Measurements from ENCODE around the gene ACSS1. TPM values are rescaled to one million over a fixed set of nuclear protein-coding genes. Genes with fewer than 3 reads are reported as not detected.
A peak's percentile ranks its signal among the peaks of the same experiment; 100 is the strongest.

Gene ACSS1
- polyA plus RNA-seq, 1 donor from 2014 or later = 59.8 TPM

- no peak overlapping the region for H3K4me3 Mint-ChIP-seq
- no peak overlapping the region for H3K27ac Mint-ChIP-seq
- no peaks in the 10 kb centered on the region for H3K36me3 Mint-ChIP-seq
- peaks cover 21% of the 10 kb centered on the region for H3K27me3 Mint-ChIP-seq
- H3K4me1 Mint-ChIP-seq = peaks cover 12 to 14% (median 13%) of the 10 kb centered on the region in 3 donors
- H3K9me3 Mint-ChIP-seq = no peaks in the 10 kb centered on the region
Measured at GRCh38 chr20:25067102-25067987, 9.4 kb upstream of the ACSS1 start.

GRCh38 chr20:25066386-25066785 lies 8.4 kb upstream of the ACSS1 start:
- Mint-ChIP-seq H3K4me1 (peaks cover 13 to 16% (median 14%) of the 10 kb centered on the region in 3 donors), H3K9me3 (no peaks in the 10 kb centered on the region), H3K27me3 (peaks cover 16% of the 10 kb centered on the region), H3K4me3 (no peak overlapping the region), H3K36me3 (no peaks in the 10 kb centered on the region), H3K27ac (no peak overlapping the region)

- peaks cover 11% of the 10 kb centered on the region for H3K27me3 Mint-ChIP-seq
Measured at GRCh38 chr20:25065625-25066338, 7.8 kb upstream of the ACSS1 start.

GRCh38 chr20:25065072-25065624 lies 7.2 kb upstream of the ACSS1 start:
- Mint-ChIP-seq H3K27ac (peak overlapping the region; percentile 4 to 60 (median 11)), H3K9me3 (no peaks in the 10 kb centered on the region)

More at GRCh38 chr20:25065625-25066338, 7.8 kb upstream of the ACSS1 start:
- Mint-ChIP-seq H3K4me3 (peak overlapping the region in 2 of 4 donors; percentile 19 to 23), H3K27ac (peak overlapping the region in 2 of 3 donors; percentile 4 to 11), H3K4me1 (peaks cover 13 to 16% (median 14%) of the 10 kb centered on the region in 3 donors), H3K9me3 (no peaks in the 10 kb centered on the region), H3K36me3 (no peaks in the 10 kb centered on the region)

GRCh38 chr20:25064561-25065071 lies 6.7 kb upstream of the ACSS1 start:
- peaks cover 8% of the 10 kb centered on the region for H3K27me3 Mint-ChIP-seq
- H3K4me1 Mint-ChIP-seq = peaks cover 13 to 20% (median 16%) of the 10 kb centered on the region in 3 donors
- no peaks in the 10 kb centered on the region for H3K36me3 Mint-ChIP-seq
- H3K27ac Mint-ChIP-seq = peak overlapping the region in 1 of 3 donors; percentile 60
- H3K4me3 Mint-ChIP-seq = no peak overlapping the region
- no peaks in the 10 kb centered on the region for H3K9me3 Mint-ChIP-seq

More at GRCh38 chr20:25065072-25065624, 7.2 kb upstream of the ACSS1 start:
- H3K4me3 Mint-ChIP-seq = peak overlapping the region in 2 of 4 donors; percentile 19 to 23
- H3K4me1 Mint-ChIP-seq = peaks cover 13 to 20% (median 16%) of the 10 kb centered on the region in 3 donors
- no peaks in the 10 kb centered on the region for H3K36me3 Mint-ChIP-seq
- peaks cover 11% of the 10 kb centered on the region for H3K27me3 Mint-ChIP-seq

GRCh38 chr20:25063981-25064380 lies 6.0 kb upstream of the ACSS1 start:
- no peaks in the 10 kb centered on the region for H3K36me3 Mint-ChIP-seq
- H3K4me1 Mint-ChIP-seq = peaks cover 18 to 24% (median 19%) of the 10 kb centered on the region in 3 donors
- peaks cover 3% of the 10 kb centered on the region for H3K27me3 Mint-ChIP-seq
- H3K9me3 Mint-ChIP-seq = no peaks in the 10 kb centered on the region
- no peak overlapping the region for H3K27ac Mint-ChIP-seq
- H3K4me3 Mint-ChIP-seq = no peak overlapping the region

- Mint-ChIP-seq H3K27me3 (peaks cover 2% of the 10 kb centered on the region), H3K27ac (peak overlapping the region in 1 of 3 donors; percentile 14), H3K9me3 (no peaks in the 10 kb centered on the region), H3K4me1 (peaks cover 20 to 25% (median 23%) of the 10 kb centered on the region in 3 donors), H3K4me3 (no peak overlapping the region), H3K36me3 (no peaks in the 10 kb centered on the region)
Measured at GRCh38 chr20:25063546-25063945, 5.6 kb upstream of the ACSS1 start.

- no peaks in the 10 kb centered on the region for H3K9me3 Mint-ChIP-seq
- peak overlapping the region in 1 of 4 donors; percentile 15 for H3K4me3 Mint-ChIP-seq
- peaks cover 20 to 25% (median 24%) of the 10 kb centered on the region in 3 donors for H3K4me1 Mint-ChIP-seq
- H3K27ac Mint-ChIP-seq = no peak overlapping the region
- no peaks in the 10 kb centered on the region for H3K36me3 Mint-ChIP-seq
- H3K27me3 Mint-ChIP-seq = no peaks in the 10 kb centered on the region
Measured at GRCh38 chr20:25062841-25063240, 4.9 kb upstream of the ACSS1 start.

- H3K27me3 Mint-ChIP-seq = no peaks in the 10 kb centered on the region
- no peak overlapping the region for H3K27ac Mint-ChIP-seq
- peaks cover 20 to 25% (median 24%) of the 10 kb centered on the region in 3 donors for H3K4me1 Mint-ChIP-seq
- H3K4me3 Mint-ChIP-seq = peak overlapping the region in 2 of 4 donors; percentile 41 to 63
- no peaks in the 10 kb centered on the region for H3K36me3 Mint-ChIP-seq
- H3K9me3 Mint-ChIP-seq = no peaks in the 10 kb centered on the region
Measured at GRCh38 chr20:25061821-25062530, 4.0 kb upstream of the ACSS1 start.

- Mint-ChIP-seq H3K27me3 (no peaks in the 10 kb centered on the region), H3K4me1 (peaks cover 23 to 27% (median 27%) of the 10 kb centered on the region in 3 donors), H3K9me3 (no peaks in the 10 kb centered on the region), H3K27ac (peak overlapping the region; percentile 70 to 88 (median 78)), H3K36me3 (no peaks in the 10 kb centered on the region), H3K4me3 (peak overlapping the region in 1 of 4 donors; percentile 63)
Measured at GRCh38 chr20:25061103-25061799, 3.3 kb upstream of the ACSS1 start.

- no peaks in the 10 kb centered on the region for H3K36me3 Mint-ChIP-seq
- peak overlapping the region in 1 of 4 donors; percentile 97 for H3K4me3 Mint-ChIP-seq
- no peaks in the 10 kb centered on the region for H3K9me3 Mint-ChIP-seq
- H3K4me1 Mint-ChIP-seq = peaks cover 26 to 30% (median 27%) of the 10 kb centered on the region in 3 donors
- no peaks in the 10 kb centered on the region for H3K27me3 Mint-ChIP-seq
- peak overlapping the region in 2 of 3 donors; percentile 86 to 99 for H3K27ac Mint-ChIP-seq
Measured at GRCh38 chr20:25059866-25060465, 2.0 kb upstream of the ACSS1 start.

GRCh38 chr20:25058847-25059810 lies 1.2 kb upstream of the ACSS1 start:
- Mint-ChIP-seq H3K9me3 (no peaks in the 10 kb centered on the region), H3K27me3 (no peaks in the 10 kb centered on the region), H3K27ac (peak overlapping the region; percentile 92 to 99 (median 96)), H3K4me3 (peak overlapping the region; percentile 84 to 97 (median 89)), H3K36me3 (no peaks in the 10 kb centered on the region), H3K4me1 (peaks cover 34 to 36% (median 36%) of the 10 kb centered on the region in 3 donors)

Data from IgD-negative memory B cell (primary cell).